Body of pancreas (tissue), 4 donors: ENCODE data around the gene PVALEF. TPM values are rescaled to one million over a fixed set of nuclear protein-coding genes. Genes with fewer than 3 reads are reported as not detected.

ENCODE experiments used
- ATAC-seq: fragments of 150-250 bp; one replicate; pipeline ENCODE4 v1.9.1; 2016
- DNase-seq, 4 donors: peaks; one replicate each; pipeline ENCODE4 v3.0.0-alpha.2; 2019
- H3K27ac ChIP-seq, 4 donors: fragments of 200-600 bp; sonication (generic); 1 replicate in 3 of 4; 2 replicates in 1 of 4; pipeline versions ENCODE4 v1.5.1 to v1.6.1; 2016 to 2019; ENCODE audit warnings: mild to moderate bottlenecking in 1 of 4, mixed read lengths in 1 of 4, moderate library complexity in 1 of 4
- H3K27me3 ChIP-seq, 2 donors: fragments of 200-600 bp; sonication (generic); one replicate each; pipeline ENCODE4 v1.6.0; 2016; ENCODE audit warnings: mild to moderate bottlenecking in 1 of 2
- H3K36me3 ChIP-seq, 2 donors: fragments of 200-600 bp; sonication (generic); replicated peaks in 1 of 2; 2 replicates each; pipeline ENCODE4 v1.5.1; 2016; ENCODE audit warnings: low read depth in 2 of 2; ENCODE audit not compliant: insufficient read depth in 1 of 2
- H3K4me1 ChIP-seq: fragments of 200-600 bp; sonication (generic); one replicate; pipeline ENCODE4 v1.6.0; 2016
- H3K4me3 ChIP-seq, 2 donors: fragments of 200-600 bp; sonication (generic); 1 replicate in 1 of 2; 2 replicates in 1 of 2; pipeline ENCODE4 v1.5.1; 2016 to 2019
- H3K9me3 ChIP-seq, 3 donors: fragments of 200-600 bp; sonication (generic); 1 replicate in 2 of 3; 2 replicates in 1 of 3; pipeline ENCODE4 v1.5.1; 2016
- POLR2A ChIP-seq, 3 donors: fragments of 450-650 bp; IDR thresholded peaks; one replicate each; pipeline ENCODE4 v1.6.1; 2016; ENCODE audit warnings: antibody characterized with exemption in 3 of 3, mild to moderate bottlenecking in 2 of 3
- WGBS, 2 donors: methylation state at CpG; one replicate each; pipeline ENCODE4 v1.1.5; 2017; 5-methylcytosine and 5-hydroxymethylcytosine counted together
- intact Hi-C: fragments of 100-400 bp; cut with DNase I; formaldehyde crosslinking; loops from one replicate; pipeline ENCODE4 v1.15.1; 2023
- total RNA-seq, 2 donors: library from RNA; depleted of rRNA; stranded (reverse); fragments of >200 nt; gene quantifications; one replicate each; pipeline ENCODE4 v1.1.0, GENCODE V29; 2016
- TF ChIP-seq, protein P1 (sequence below), 7 experiments: fragments of 450-650 bp in 4 of 7; fragments of 200-600 bp in 3 of 7; sonication (generic) in 3 of 7; IDR thresholded peaks; one replicate each; pipeline ENCODE4 v1.5.1; 2016 to 2019; ENCODE audit warnings: antibody characterized with exemption in 7 of 7

PVALEF gene
- total RNA-seq, 2 donors from 2014 or later = not detected

DNA sequence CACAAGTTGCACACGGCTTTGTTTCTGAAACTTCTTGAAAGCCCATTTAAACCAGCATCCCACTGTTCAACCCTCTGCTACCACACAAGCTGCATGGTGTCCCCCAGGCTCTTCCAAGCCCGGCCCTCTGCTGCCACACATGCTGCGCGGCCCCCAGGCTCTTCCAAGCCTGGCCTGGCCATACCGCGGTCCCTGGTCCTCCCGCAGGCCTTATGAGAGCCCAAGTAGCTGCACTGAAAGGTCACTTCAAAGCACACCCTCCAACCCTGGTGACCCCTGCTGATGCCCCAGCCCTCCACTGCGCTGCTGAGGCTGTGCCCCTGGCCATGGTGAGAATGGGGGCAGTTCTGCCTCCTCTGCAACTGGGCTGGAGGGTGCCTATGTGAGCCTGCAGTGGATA is 25.9 kb upstream of the PVALEF start:
- Histone ChIP-seq H3K27ac (no peak overlapping the region), H3K4me3 (no peak overlapping the region), H3K9me3 (no peaks in the 10 kb centered on the region), H3K36me3 (no peaks in the 10 kb centered on the region), H3K4me1 (peaks cover 13% of the 10 kb centered on the region), H3K27me3 (no peaks in the 10 kb centered on the region)
- DNase-seq (no peak), ATAC-seq (no peak)
- TF ChIP-seq POLR2A (IDR thresholded peaks at IDR 0.05) = no peak
- TF ChIP-seq, protein P1, sequence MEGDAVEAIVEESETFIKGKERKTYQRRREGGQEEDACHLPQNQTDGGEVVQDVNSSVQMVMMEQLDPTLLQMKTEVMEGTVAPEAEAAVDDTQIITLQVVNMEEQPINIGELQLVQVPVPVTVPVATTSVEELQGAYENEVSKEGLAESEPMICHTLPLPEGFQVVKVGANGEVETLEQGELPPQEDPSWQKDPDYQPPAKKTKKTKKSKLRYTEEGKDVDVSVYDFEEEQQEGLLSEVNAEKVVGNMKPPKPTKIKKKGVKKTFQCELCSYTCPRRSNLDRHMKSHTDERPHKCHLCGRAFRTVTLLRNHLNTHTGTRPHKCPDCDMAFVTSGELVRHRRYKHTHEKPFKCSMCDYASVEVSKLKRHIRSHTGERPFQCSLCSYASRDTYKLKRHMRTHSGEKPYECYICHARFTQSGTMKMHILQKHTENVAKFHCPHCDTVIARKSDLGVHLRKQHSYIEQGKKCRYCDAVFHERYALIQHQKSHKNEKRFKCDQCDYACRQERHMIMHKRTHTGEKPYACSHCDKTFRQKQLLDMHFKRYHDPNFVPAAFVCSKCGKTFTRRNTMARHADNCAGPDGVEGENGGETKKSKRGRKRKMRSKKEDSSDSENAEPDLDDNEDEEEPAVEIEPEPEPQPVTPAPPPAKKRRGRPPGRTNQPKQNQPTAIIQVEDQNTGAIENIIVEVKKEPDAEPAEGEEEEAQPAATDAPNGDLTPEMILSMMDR (IDR thresholded peaks at IDR 0.05) = no peak
- 72 to 86% methylated on average over 2 to 8 of the region's 8 CpGs for WGBS, 2 donors
- intact Hi-C loops = no loop called here

DNA sequence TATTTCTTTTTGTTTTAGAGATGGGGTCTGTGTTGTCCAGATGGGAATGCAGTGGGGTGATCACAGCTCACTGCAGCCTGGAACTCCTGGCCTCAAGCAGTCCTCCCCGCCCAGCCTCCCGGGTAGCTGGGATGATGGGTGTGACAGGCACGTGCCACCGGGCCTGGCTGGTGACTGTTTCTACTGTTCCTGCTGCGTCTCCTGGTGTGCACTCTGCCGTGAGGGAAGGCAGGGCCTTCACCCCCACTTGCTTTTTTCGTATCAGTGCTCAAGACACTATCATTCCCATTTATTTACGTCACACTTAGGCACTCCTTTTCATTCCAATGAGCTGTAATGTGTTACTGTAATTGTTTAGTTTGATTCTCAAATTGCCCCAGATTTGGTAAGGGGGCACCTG is 25.3 kb upstream of the PVALEF start:
- no peak for ATAC-seq
- TF ChIP-seq POLR2A (IDR thresholded peaks at IDR 0.05) = no peak
- TF ChIP-seq, protein P1 (IDR thresholded peaks at IDR 0.05) = no peak
- H3K4me3 ChIP-seq = no peak overlapping the region
- no peaks in the 10 kb centered on the region for H3K9me3 ChIP-seq
- 79 to 86% methylated on average over 8 of the region's 8 CpGs for WGBS, 2 donors
- H3K4me1 ChIP-seq = peaks cover 13% of the 10 kb centered on the region
- H3K27ac ChIP-seq = no peak overlapping the region
- no peaks in the 10 kb centered on the region for H3K36me3 ChIP-seq
- no peak for DNase-seq
- H3K27me3 ChIP-seq = no peaks in the 10 kb centered on the region
- intact Hi-C loops = loop anchor here (5.0 to 10.0 kb wide), 2 partner anchors 57 to 95 kb away; partner anchors contain the start of genes NDUFAF8 and TEPSIN

DNA sequence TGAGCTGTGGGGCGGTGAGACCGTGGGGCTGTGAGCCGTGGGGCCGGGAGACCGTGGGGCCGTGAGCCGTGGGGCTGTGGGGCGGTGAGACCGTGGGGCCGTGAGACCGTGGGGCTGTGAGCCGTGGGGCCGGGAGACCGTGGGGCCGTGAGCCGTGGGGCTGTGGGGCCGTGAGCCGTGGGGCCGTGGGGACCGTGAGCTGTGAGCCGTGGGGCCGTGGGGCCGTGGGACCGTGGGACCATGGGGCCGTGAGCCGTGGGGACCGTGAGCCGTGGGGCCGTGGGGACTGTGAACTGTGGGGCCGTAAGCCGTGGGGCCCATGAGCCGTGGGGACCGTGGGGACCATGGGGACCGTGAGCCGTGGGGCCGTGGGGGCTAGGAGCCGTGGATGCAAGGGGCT is 24.6 kb upstream of the PVALEF start:
- H3K27ac ChIP-seq = no peak overlapping the region
- no peak for DNase-seq
- 94% methylated on average over 36 to 37 of the region's 37 CpGs for whole genome bisulfite sequencing, 2 donors
- H3K27me3 ChIP-seq = no peaks in the 10 kb centered on the region
- peaks cover 13% of the 10 kb centered on the region for H3K4me1 ChIP-seq
- TF ChIP-seq POLR2A (IDR thresholded peaks at IDR 0.05) = no peak
- TF ChIP-seq, protein P1 (IDR thresholded peaks at IDR 0.05) = no peak
- no peak overlapping the region for H3K4me3 ChIP-seq
- no peak for ATAC-seq
- intact Hi-C loops = loop anchor here (5.0 to 10.0 kb wide), 2 partner anchors 57 to 94 kb away; partner anchors contain the start of genes NDUFAF8 and TEPSIN
- no peaks in the 10 kb centered on the region for H3K36me3 ChIP-seq
- no peaks in the 10 kb centered on the region for H3K9me3 ChIP-seq

DNA sequence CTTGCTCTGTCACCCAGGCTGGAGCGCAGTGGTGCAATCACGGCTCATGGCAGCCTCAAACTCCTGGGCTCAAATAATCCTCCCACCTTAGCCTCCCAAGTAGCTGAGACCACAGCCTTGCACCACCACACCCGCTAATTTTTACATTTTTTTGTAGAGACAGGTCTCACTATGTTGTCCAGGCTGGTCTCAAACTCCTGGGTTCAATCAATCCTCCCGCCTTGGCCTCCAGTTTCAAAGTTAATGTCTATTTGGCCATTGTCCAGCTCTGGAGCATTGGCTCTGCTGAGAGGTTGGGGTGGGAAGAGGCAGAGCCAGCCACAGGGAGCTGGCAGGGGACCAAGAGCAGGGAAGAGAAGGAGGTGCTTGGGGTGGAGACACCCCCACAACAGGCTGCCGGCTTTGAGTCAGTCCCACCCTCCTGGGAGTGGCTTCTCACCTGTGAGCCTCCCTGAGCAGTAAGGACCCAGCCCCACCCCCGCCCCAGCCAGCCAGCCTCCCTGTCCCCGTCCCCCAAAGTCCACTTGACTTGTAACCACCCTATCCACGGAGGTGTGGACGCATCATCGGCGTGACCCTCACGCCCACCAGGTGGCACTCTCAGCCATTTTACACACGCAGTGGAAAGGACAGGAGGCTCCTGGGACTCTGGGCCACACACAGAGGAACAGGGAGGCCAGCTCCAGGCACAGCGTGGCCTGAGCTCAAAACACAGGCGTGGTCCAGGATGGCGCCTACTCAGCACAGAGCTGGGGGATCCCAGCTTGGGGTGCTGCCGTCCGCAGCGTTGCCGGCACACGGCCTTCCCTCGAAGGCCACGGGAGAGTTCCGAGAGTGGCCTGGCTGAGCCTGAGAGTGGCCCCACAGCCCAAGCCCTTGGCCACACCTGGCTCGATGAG is 22.8 kb upstream of the PVALEF start:
- H3K27me3 ChIP-seq = no peaks in the 10 kb centered on the region
- H3K4me3 ChIP-seq = no peak overlapping the region
- H3K36me3 ChIP-seq = no peaks in the 10 kb centered on the region
- H3K27ac ChIP-seq = no peak overlapping the region
- no peaks in the 10 kb centered on the region for H3K9me3 ChIP-seq
- intact Hi-C loops = loop anchor here (5.0 to 10.0 kb wide), 2 partner anchors 55 to 92 kb away; partner anchors contain the start of genes NDUFAF8 and TEPSIN
- ATAC-seq (peak; percentile 92), DNase-seq (peak; percentile 87 to 91 (median 88))
- H3K4me1 ChIP-seq = peaks cover 13% of the 10 kb centered on the region
- WGBS, 2 donors = 29 to 49% methylated on average over 7 to 25 of the region's 25 CpGs
- TF ChIP-seq POLR2A (IDR thresholded peaks at IDR 0.05) = no peak
- TF ChIP-seq, protein P1 (IDR thresholded peaks at IDR 0.05) = peak; percentile 69 to 87 (median 75)
